Tibial nerve (tissue), 4 donors: ENCODE results near the gene ANKS1A.

ENCODE experiments used
- CTCF ChIP-seq, 5 experiments: fragments of 200-600 bp in 3 of 5; fragments of 450-650 bp in 2 of 5; sonication (generic) in 3 of 5; IDR thresholded peaks; one replicate each; pipeline ENCODE4 v1.5.1; 2016 to 2019; ENCODE audit warnings: antibody characterized with exemption in 5 of 5, mild to moderate bottlenecking in 3 of 5, moderate library complexity in 2 of 5
- EP300 ChIP-seq, 2 donors: sonication (generic); formaldehyde crosslinking; IDR thresholded peaks; one replicate each; pipeline ENCODE4 v1.6.1; 2017; ENCODE audit warnings: antibody characterized with exemption in 2 of 2, mild to moderate bottlenecking in 1 of 2

GRCh38 chr6:34985236-34985635 lies 96.2 kb downstream of the ANKS1A start:
- TF ChIP-seq EP300 (IDR thresholded peaks at IDR 0.05) = no peak
- no peak for TF ChIP-seq CTCF (IDR thresholded peaks at IDR 0.05)
